AG09309 (cell line): Measurements from ENCODE around the gene STX16.

ENCODE experiments used
- DNase-seq: peaks from one replicate; pipeline ENCODE4 v3.0.0-alpha.2; 2010; ENCODE audit warnings: low read depth
- H3K4me3 ChIP-seq: 2 replicates; pipeline ENCODE4 v1.5.1; 2011; ENCODE audit warnings: mild to moderate bottlenecking, low read depth, low read length, moderate library complexity; ENCODE audit not compliant: control insufficient read depth
- CTCF ChIP-seq: IDR thresholded peaks from 2 replicates; pipeline ENCODE4 v1.5.1; 2011; ENCODE audit warnings: mild to moderate bottlenecking, low read depth, low read length, inconsistent platforms; ENCODE audit not compliant: insufficient read depth, control insufficient read depth; ENCODE audit errors: missing control alignments

The STX16 gene

GRCh38 chr20:58709703-58710039, 58.6 kb downstream of the STX16 start:
- no peak for TF ChIP-seq CTCF
- no peak for DNase-seq
- no peak overlapping the region for H3K4me3 ChIP-seq

- H3K4me3 ChIP-seq: no peak overlapping the region
- no peak for DNase-seq
- no peak for TF ChIP-seq CTCF
Measured at GRCh38 chr20:58710481-58711265, 59.6 kb downstream of the STX16 start.

GRCh38 chr20:58711266-58712051, 60.4 kb downstream of the STX16 start:
- TF ChIP-seq CTCF: no peak
- H3K4me3 ChIP-seq: no peak overlapping the region
- no peak for DNase-seq

- no peak overlapping the region for H3K4me3 ChIP-seq
- no peak for TF ChIP-seq CTCF
- no peak for DNase-seq
Measured at GRCh38 chr20:58712151-58712791, 61.2 kb downstream of the STX16 start.

GRCh38 chr20:58712806-58713731, 62.0 kb downstream of the STX16 start:
- TF ChIP-seq CTCF: no peak
- no peak for DNase-seq

More at GRCh38 chr20:58712806-58713731, 62.0 kb downstream of the STX16 start:
- no peak overlapping the region for H3K4me3 ChIP-seq
